H1 (cell line): ENCODE data around the gene ACHE. TPM values are rescaled to one million over a fixed set of nuclear protein-coding genes. Genes with fewer than 3 reads are reported as not detected.
A peak's percentile ranks its signal among the peaks of the same experiment; 100 is the strongest.

Experiments
- CTCF ChIA-PET: fragments of 300-600 bp; sonication (Branson Sonifier 250); formaldehyde crosslinking; loops from one replicate; lab custom pipeline; 2021; ENCODE audit not compliant: partially characterized antibody; lab: Charles Lee
- POLR2A ChIA-PET: fragments of 300-600 bp; sonication (Branson Sonifier 250); formaldehyde crosslinking; loops from one replicate; lab custom pipeline; 2021; ENCODE audit warnings: inconsistent platforms; ENCODE audit not compliant: partially characterized antibody; lab: Charles Lee
- DNase-seq, 2 experiments: peaks; one replicate each; pipeline versions ENCODE4 v3.0.0 to v3.0.0-alpha.2; 2010 to 2022; ENCODE audit warnings: low spot score in 2 of 2, low read depth in 1 of 2, mixed read lengths in 1 of 2
- FAIRE-seq: peaks from 2 replicates; lab custom pipeline; 2011; peaks lifted over from hg19 to GRCh38; lab: Jason Lieb, UNC
- H2AFZ ChIP-seq: 2 replicates; pipeline ENCODE4 v1.8.1; 2012; ENCODE audit warnings: low read length, inconsistent platforms
- H2AK5ac ChIP-seq: 2 replicates; pipeline ENCODE4 v1.6.1; 2013; ENCODE audit warnings: low read depth, low read length
- H2BK120ac ChIP-seq: replicated peaks from 2 replicates; pipeline ENCODE3; 2013; ENCODE audit warnings: low read depth, low read length, inconsistent platforms
- H2BK12ac ChIP-seq: 2 replicates; pipeline ENCODE4 v1.6.1; 2013; ENCODE audit warnings: low read depth, low read length
- H2BK15ac ChIP-seq: 2 replicates; pipeline ENCODE4 v1.6.1; 2013; ENCODE audit warnings: low read length
- H2BK20ac ChIP-seq: 2 replicates; pipeline ENCODE4 v1.6.1; 2013; ENCODE audit warnings: low read length
- H2BK5ac ChIP-seq: 2 replicates; pipeline ENCODE4 v1.6.1; 2013; ENCODE audit warnings: low read depth, low read length
- H3K14ac ChIP-seq: 2 replicates; pipeline ENCODE4 v1.6.1; 2013; ENCODE audit warnings: inconsistent platforms; ENCODE audit not compliant: insufficient read length
- H3K18ac ChIP-seq: 2 replicates; pipeline ENCODE4 v1.6.1; 2013; ENCODE audit warnings: low read length; ENCODE audit errors: extremely low read depth
- H3K23ac ChIP-seq: 2 replicates; pipeline ENCODE4 v1.6.1; 2013; ENCODE audit warnings: inconsistent platforms; ENCODE audit not compliant: insufficient read length
- H3K23me2 ChIP-seq: 2 replicates; pipeline ENCODE4 v1.6.1; 2013; ENCODE audit warnings: low read depth, low read length
- H3K27ac ChIP-seq: 2 replicates; pipeline ENCODE4 v1.6.1; 2011; ENCODE audit warnings: low read depth, low read length, inconsistent platforms
- H3K27me3 ChIP-seq, 4 experiments: replicated peaks in 1 of 4; 1 replicate in 1 of 4; 2 replicates in 3 of 4; pipeline versions ENCODE4 v1.6.1 to v1.8.1; 2011 to 2013; ENCODE audit warnings: low read length in 3 of 4, mild to moderate bottlenecking in 3 of 4, inconsistent platforms in 2 of 4, mixed read lengths in 2 of 4, moderate library complexity in 1 of 4; ENCODE audit not compliant: control insufficient read depth in 3 of 4, insufficient read depth in 3 of 4; ENCODE audit errors: extremely low read depth in 1 of 4
- H3K36me3 ChIP-seq, 4 experiments: 2 replicates each; pipeline versions ENCODE4 v1.6.1 to v1.8.1; 2011 to 2013; ENCODE audit warnings: mild to moderate bottlenecking in 4 of 4, low read length in 3 of 4, moderate library complexity in 2 of 4, control low read depth in 1 of 4, inconsistent platforms in 1 of 4; ENCODE audit not compliant: insufficient read depth in 4 of 4, control insufficient read depth in 2 of 4
- H3K4ac ChIP-seq: replicated peaks from 2 replicates; pipeline ENCODE3; 2013; ENCODE audit warnings: low read length, low read depth, mixed read lengths, inconsistent platforms; ENCODE audit not compliant: insufficient read length
- H3K4me1 ChIP-seq, 4 experiments: replicated peaks in 1 of 4; 1 replicate in 1 of 4; 2 replicates in 3 of 4; pipeline versions ENCODE4 v1.6.1 to v1.8.1; 2011 to 2013; ENCODE audit warnings: low read length in 3 of 4, inconsistent platforms in 2 of 4, mixed read lengths in 1 of 4; ENCODE audit not compliant: insufficient read depth in 4 of 4, control insufficient read depth in 3 of 4
- H3K4me2 ChIP-seq, 2 experiments: 2 replicates each; pipeline versions ENCODE4 v1.6.1 to v1.8.1; 2011 to 2013; ENCODE audit warnings: low read depth in 2 of 2, low read length in 2 of 2, control low read depth in 1 of 2, inconsistent platforms in 1 of 2, mild to moderate bottlenecking in 1 of 2; ENCODE audit not compliant: insufficient read depth in 1 of 2
- H3K4me3 ChIP-seq, 4 experiments: fragments of 200-600, 300-600 bp in 1 of 4; sonication (generic), shearing (Covaris generic), sonication (Bioruptor Twin) in 1 of 4; 2 replicates each; pipeline versions ENCODE4 v1.5.1 to v1.8.1; 2011 to 2016; ENCODE audit warnings: low read length in 4 of 4, low read depth in 3 of 4, control low read depth in 2 of 4, inconsistent platforms in 2 of 4, mild to moderate bottlenecking in 2 of 4, mixed read lengths in 1 of 4, moderate library complexity in 1 of 4; ENCODE audit not compliant: insufficient read depth in 2 of 4; ENCODE audit errors: extremely low read depth in 1 of 4
- H3K56ac ChIP-seq: replicated peaks from 2 replicates; pipeline ENCODE3; 2013; ENCODE audit warnings: low read depth, mild to moderate bottlenecking, mixed read lengths, low read length, inconsistent platforms; ENCODE audit not compliant: insufficient read length
- H3K79me1 ChIP-seq: 2 replicates; pipeline ENCODE4 v1.6.1; 2013; ENCODE audit warnings: low read depth, low read length, control low read depth
- H3K79me2 ChIP-seq, 2 experiments: 2 replicates each; pipeline versions ENCODE4 v1.6.1 to v1.8.1; 2012 to 2013; ENCODE audit warnings: low read length in 2 of 2, mild to moderate bottlenecking in 2 of 2, inconsistent platforms in 1 of 2; ENCODE audit not compliant: insufficient read depth in 2 of 2, control insufficient read depth in 1 of 2
- H3K9ac ChIP-seq, 4 experiments: replicated peaks in 1 of 4; 1 replicate in 1 of 4; 2 replicates in 3 of 4; pipeline versions ENCODE4 v1.6.1 to v1.8.1; 2011 to 2013; ENCODE audit warnings: low read depth in 3 of 4, low read length in 3 of 4, control low read depth in 2 of 4, mild to moderate bottlenecking in 2 of 4, moderate library complexity in 2 of 4, inconsistent platforms in 1 of 4; ENCODE audit errors: extremely low read depth in 1 of 4
- H3K9me3 ChIP-seq, 2 experiments: 2 replicates each; pipeline versions ENCODE4 v1.6.1 to v1.8.1; 2012 to 2013; ENCODE audit warnings: mild to moderate bottlenecking in 2 of 2, moderate library complexity in 2 of 2, control low read depth in 1 of 2, inconsistent platforms in 1 of 2, low read depth in 1 of 2, low read length in 1 of 2, mixed read lengths in 1 of 2; ENCODE audit not compliant: insufficient read depth in 2 of 2
- H4K20me1 ChIP-seq, 2 experiments: replicated peaks in 1 of 2; 2 replicates each; pipeline versions ENCODE3 to v1.8.1; 2011 to 2013; ENCODE audit warnings: inconsistent platforms in 2 of 2, low read length in 2 of 2, mild to moderate bottlenecking in 1 of 2; ENCODE audit not compliant: insufficient read depth in 2 of 2, control insufficient read depth in 1 of 2
- H4K5ac ChIP-seq: 2 replicates; pipeline ENCODE4 v1.6.1; 2013; ENCODE audit warnings: low read length, low read depth, mixed read lengths, inconsistent platforms; ENCODE audit not compliant: insufficient read length
- H4K8ac ChIP-seq: 2 replicates; pipeline ENCODE4 v1.8.0; 2013; ENCODE audit warnings: mild to moderate bottlenecking, moderate library complexity, low read length, inconsistent platforms; ENCODE audit not compliant: insufficient read depth; ENCODE audit errors: extremely low read depth
- H4K91ac ChIP-seq: replicated peaks from 2 replicates; pipeline ENCODE3; 2013; ENCODE audit warnings: low read length, mixed read lengths, inconsistent platforms; ENCODE audit not compliant: insufficient read length
- CTBP2 ChIP-seq: IDR thresholded peaks from 2 replicates; pipeline ENCODE4 v1.7.0; 2011; ENCODE audit warnings: borderline replicate concordance, mild to moderate bottlenecking, moderate library complexity, mixed read lengths, low read length; ENCODE audit not compliant: insufficient read depth, insufficient read length
- POLR2AphosphoS5 ChIP-seq: IDR thresholded peaks from 2 replicates; pipeline ENCODE4 v1.6.1; 2011; ENCODE audit warnings: low read depth, low read length
- WGBS, 2 experiments: shearing (Covaris generic) in 1 of 2; methylation state at CpG; one replicate each; pipeline versions ENCODE4 v1.1.6 to v1.1.7; 2013 to 2015; ENCODE audit warnings: low lambda C conversion rate in 2 of 2, mixed read lengths in 2 of 2, inconsistent platforms in 1 of 2, low coverage in 1 of 2, missing lambda C conversion rate in 1 of 2; ENCODE audit not compliant: insufficient replicate concordance in 2 of 2, insufficient coverage in 1 of 2, insufficient read length in 1 of 2; ENCODE audit errors: extremely low coverage in 1 of 2, missing lambda C conversion rate in 1 of 2; 5-methylcytosine and 5-hydroxymethylcytosine counted together
- polyA plus RNA-seq, 7 experiments: library from polyadenylated mRNA; depleted of rRNA in 3 of 7; stranded (reverse) in 5 of 7; unstranded in 2 of 7; fragments of >200 nt in 5 of 7; fragments of 200-250 nt in 2 of 7; gene quantifications; 1 replicate in 5 of 7; 2 replicates in 1 of 7; 4 replicates in 1 of 7; pipeline versions ENCODE4 v1.2.1 to v1.2.3, GENCODE V29; 2011 to 2013; ENCODE audit warnings: missing spikeins in 2 of 7, mixed read lengths in 2 of 7
- total RNA-seq: library from RNA; stranded (reverse); fragmentation: NEBNext Ultra II Directional; extraction: Animal tissue kit (Norgen Biotek cat#: 25700); gene quantifications from 2 replicates; pipeline ENCODE4 v1.2.1, GENCODE V29; 2021

The ACHE gene
- total and polyA plus RNA-seq, 2 of the 8 experiments (the other 6 are each of a cell fraction or from before 2014, with no cell fraction given): 1.4 to 4.3 TPM

- H3K27me3 ChIP-seq: no peaks in the 10 kb centered on the region; a peak in 1 of 7 replicates
- H4K5ac ChIP-seq: no peak overlapping the region
- H2AK5ac ChIP-seq: no peak overlapping the region
- no peak overlapping the region for H3K4me3 ChIP-seq
- H3K4ac ChIP-seq: no peak overlapping the region
- 90% methylated on average over 19 of the region's 22 CpGs; no CpG with 5 or more reads in 1 of the 2 experiments for WGBS, 2 experiments
- no peak overlapping the region for H3K23ac ChIP-seq
- CTCF ChIA-PET: interaction anchor here (1.3 to 3.4 kb wide), 4 partner anchors 10 to 196 kb away, joined by 3 to 14 read pairs (median 7); partner anchors contain the start of genes POP7 and SRRT
- no peak overlapping the region for H2BK15ac ChIP-seq
- H2AFZ ChIP-seq: no peak overlapping the region
- H3K4me2 ChIP-seq: no peak overlapping the region
- H2BK20ac ChIP-seq: no peak overlapping the region
- H3K4me1 ChIP-seq: peaks cover 0 to 18% (median 5%) of the 10 kb centered on the region in 4 experiments; a peak in 6 of 7 replicates
- H3K56ac ChIP-seq: no peak overlapping the region
- no peak overlapping the region for H3K18ac ChIP-seq
- no peaks in the 10 kb centered on the region; a peak in 1 of 4 replicates for H3K9me3 ChIP-seq
- H3K36me3 ChIP-seq: peaks cover 53 to 80% (median 68%) of the 10 kb centered on the region in 4 experiments
- H2BK5ac ChIP-seq: no peak overlapping the region
- DNase-seq (no peak), FAIRE-seq (no peak)
- no peak overlapping the region for H3K27ac ChIP-seq
- no peak overlapping the region for H4K8ac ChIP-seq
- TF ChIP-seq CTBP2 (no peak), POLR2AphosphoS5 (0 out of 2 replicates have a peak, but pooled peaks have one; percentile 31)
- peaks cover 19 to 27% of the 10 kb centered on the region in 2 experiments for H4K20me1 ChIP-seq
- POLR2A ChIA-PET: interaction anchor here (1.3 to 10.1 kb wide), 3 partner anchors 12 to 94 kb away, joined by 5 to 313 read pairs (median 5); partner anchors contain the start of genes SRRT and TRIP6
- H3K79me2 ChIP-seq: peaks cover 0 to 45% of the 10 kb centered on the region in 2 experiments; a peak in 2 of 4 replicates
- H3K14ac ChIP-seq: no peak overlapping the region
- peaks cover 20% of the 10 kb centered on the region; the same call in 1 of the 2 replicates for H3K23me2 ChIP-seq
- H3K9ac ChIP-seq: no peak overlapping the region
- H2BK120ac ChIP-seq: no peak overlapping the region
- no peak overlapping the region for H2BK12ac ChIP-seq
- H4K91ac ChIP-seq: no peak overlapping the region
- H3K79me1 ChIP-seq: peaks cover 15% of the 10 kb centered on the region
These were observed 10.1 kb downstream of the ACHE start for GRCh38 chr7:100885440-100886141.
